Endothelial cell of umbilical vein (primary cell): ENCODE measurements around the gene SLC9B2. TPM values are rescaled to one million over a fixed set of nuclear protein-coding genes. Genes with fewer than 3 reads are reported as not detected.

Experiments used
- BruUV-seq: library from RNA; stranded (reverse); fragments of 400-500 nt; replicated peaks from 2 replicates; lab custom pipeline; 2021; lab: Mats Ljungman, UMichigan
- CTCF ChIA-PET: fragments of 300-600, 350-600 bp; sonication (Branson Sonifier 250); formaldehyde crosslinking; loops from one replicate; lab custom pipeline; 2021; ENCODE audit warnings: antibody characterized with exemption, inconsistent platforms; lab: Charles Lee
- POLR2A ChIA-PET: fragments of 300-600, 350-600 bp; sonication (Branson Sonifier 250); formaldehyde crosslinking; loops from one replicate; lab custom pipeline; 2021; ENCODE audit warnings: antibody characterized with exemption, inconsistent platforms; lab: Charles Lee
- DNase-seq: peaks from one replicate; pipeline ENCODE4 v3.0.0-alpha.2; 2011; ENCODE audit warnings: low read depth, low spot score
- FAIRE-seq: peaks from 2 replicates; lab custom pipeline; 2011; peaks lifted over from hg19 to GRCh38; lab: Jason Lieb, UNC
- H2AFZ ChIP-seq: 2 replicates; pipeline ENCODE4 v1.6.0; 2012; ENCODE audit warnings: low read depth, low read length, control low read depth, inconsistent platforms
- H3K27ac ChIP-seq: 2 replicates; pipeline ENCODE4 v1.5.1; 2011; ENCODE audit warnings: low read depth, mild to moderate bottlenecking, control low read depth, low read length, moderate library complexity; ENCODE audit not compliant: insufficient read depth
- H3K27me3 ChIP-seq, 2 experiments: 2 replicates each; pipeline versions ENCODE4 v1.6.0 to v1.6.1; 2011; ENCODE audit warnings: low read length in 2 of 2, mixed read lengths in 1 of 2; ENCODE audit not compliant: control insufficient read depth in 2 of 2, insufficient read depth in 2 of 2
- H3K36me3 ChIP-seq, 2 experiments: 2 replicates in 1 of 2; 3 replicates in 1 of 2; pipeline ENCODE4 v1.5.1; 2011; ENCODE audit warnings: low read length in 2 of 2, mild to moderate bottlenecking in 1 of 2, moderate library complexity in 1 of 2; ENCODE audit not compliant: control insufficient read depth in 2 of 2, insufficient read depth in 2 of 2; ENCODE audit errors: extremely low read depth in 1 of 2
- H3K4me1 ChIP-seq: 3 replicates; pipeline ENCODE4 v1.5.1; 2011; ENCODE audit warnings: mild to moderate bottlenecking, low read length; ENCODE audit not compliant: control insufficient read depth, insufficient read depth; ENCODE audit errors: extremely low read depth
- H3K4me2 ChIP-seq: 2 replicates; pipeline ENCODE4 v1.6.1; 2011; ENCODE audit warnings: low read length, control low read depth, mixed read lengths; ENCODE audit not compliant: insufficient read depth
- H3K4me3 ChIP-seq, 3 experiments: fragments of 200-600 bp in 1 of 3; sonication (generic), shearing (Covaris generic) in 1 of 3; replicated peaks in 1 of 3; 2 replicates each; pipeline ENCODE4 v1.5.1; 2011 to 2016; ENCODE audit warnings: control low read depth in 3 of 3, low read length in 3 of 3, mild to moderate bottlenecking in 2 of 3, inconsistent platforms in 1 of 3, low read depth in 1 of 3, moderate library complexity in 1 of 3; ENCODE audit not compliant: insufficient read depth in 1 of 3
- H3K79me2 ChIP-seq: 2 replicates; pipeline ENCODE4 v1.6.0; 2012; ENCODE audit warnings: low read length, inconsistent platforms; ENCODE audit not compliant: control insufficient read depth, insufficient read depth
- H3K9ac ChIP-seq: replicated peaks from 2 replicates; pipeline ENCODE3; 2011; ENCODE audit warnings: low read length, control low read depth; ENCODE audit not compliant: insufficient read depth; ENCODE audit errors: extremely low read depth
- H3K9me1 ChIP-seq: replicated peaks from 3 replicates; pipeline ENCODE4 v1.6.0; 2011; ENCODE audit warnings: mild to moderate bottlenecking, low read length; ENCODE audit not compliant: control insufficient read depth, insufficient read depth; ENCODE audit errors: extremely low read depth
- H3K9me3 ChIP-seq: replicated peaks from 2 replicates; pipeline ENCODE4 v1.5.1; 2012; ENCODE audit warnings: low read length, inconsistent platforms; ENCODE audit not compliant: control insufficient read depth, insufficient read depth
- H4K20me1 ChIP-seq: replicated peaks from 2 replicates; pipeline ENCODE3; 2011; ENCODE audit warnings: mild to moderate bottlenecking, low read length; ENCODE audit not compliant: control insufficient read depth, insufficient read depth; ENCODE audit errors: extremely low read depth
- CTCF ChIP-seq, 2 donors: IDR thresholded peaks; 1 replicate in 1 of 2; 2 replicates in 1 of 2; pipeline ENCODE4 v1.5.1; 2011; ENCODE audit warnings: low read length in 2 of 2, mild to moderate bottlenecking in 2 of 2, moderate library complexity in 2 of 2, control low read depth in 1 of 2, inconsistent platforms in 1 of 2, low read depth in 1 of 2; ENCODE audit not compliant: insufficient read depth in 1 of 2; ENCODE audit errors: extremely low read depth in 1 of 2
- FOS ChIP-seq: IDR thresholded peaks from 2 replicates; pipeline ENCODE4 v1.6.1; 2011; ENCODE audit warnings: mild to moderate bottlenecking, low read length, moderate library complexity, borderline replicate concordance; ENCODE audit not compliant: insufficient read depth
- GATA2 ChIP-seq: IDR thresholded peaks from 2 replicates; pipeline ENCODE4 v1.7.0; 2011; ENCODE audit warnings: low read depth, mild to moderate bottlenecking, moderate library complexity, mixed read lengths, low read length; ENCODE audit not compliant: insufficient read length, insufficient read depth
- JUN ChIP-seq: IDR thresholded peaks from 2 replicates; pipeline ENCODE4 v1.6.1; 2011; ENCODE audit warnings: borderline replicate concordance, low read depth; ENCODE audit not compliant: insufficient read length, insufficient read depth
- MYC ChIP-seq: IDR thresholded peaks from one replicate; pipeline ENCODE4 v1.6.1; 2011; ENCODE audit warnings: mild to moderate bottlenecking, low read depth, low read length
- POLR2A ChIP-seq: IDR thresholded peaks from 2 replicates; pipeline ENCODE4 v1.6.1; 2012; ENCODE audit warnings: low read depth, mild to moderate bottlenecking, control low read depth, low read length
- POLR2AphosphoS5 ChIP-seq: IDR thresholded peaks from 2 replicates; pipeline ENCODE4 v1.6.1; 2012; ENCODE audit warnings: low read depth, mild to moderate bottlenecking, control low read depth, low read length, moderate library complexity; ENCODE audit not compliant: insufficient read depth
- dilution Hi-C: fragments of 300-500 bp; cut with MboI; formaldehyde crosslinking; loops from one replicate; pipeline ENCODE4 v1.15.0; 2019; ENCODE audit warnings: low sequenced_read_pairs; ENCODE audit not compliant: extremely low pct_ligation_motif_present
- intact Hi-C: fragments of 100-400 bp; cut with micrococcal nuclease; formaldehyde crosslinking; loops from one replicate; pipeline ENCODE4 v1.10.0; 2022
- polyA plus RNA-seq, 4 experiments: library from polyadenylated mRNA; depleted of rRNA in 3 of 4; stranded (reverse) in 3 of 4; unstranded in 1 of 4; fragments of >200 nt; gene quantifications; 2 replicates each; pipeline versions ENCODE4 v1.2.1 to v1.2.3, GENCODE V29; 2011 to 2012; ENCODE audit warnings: missing spikeins in 1 of 4
- total RNA-seq: library from RNA; stranded (reverse); gene quantifications from 2 replicates; pipeline ENCODE4 v1.2.3, GENCODE V29; 2021

Gene SLC9B2
- total and polyA plus RNA-seq, 2 donors (not counting 3 experiments of a cell fraction or from before 2014, with no cell fraction given): 9.6 to 23.5 TPM

DNA sequence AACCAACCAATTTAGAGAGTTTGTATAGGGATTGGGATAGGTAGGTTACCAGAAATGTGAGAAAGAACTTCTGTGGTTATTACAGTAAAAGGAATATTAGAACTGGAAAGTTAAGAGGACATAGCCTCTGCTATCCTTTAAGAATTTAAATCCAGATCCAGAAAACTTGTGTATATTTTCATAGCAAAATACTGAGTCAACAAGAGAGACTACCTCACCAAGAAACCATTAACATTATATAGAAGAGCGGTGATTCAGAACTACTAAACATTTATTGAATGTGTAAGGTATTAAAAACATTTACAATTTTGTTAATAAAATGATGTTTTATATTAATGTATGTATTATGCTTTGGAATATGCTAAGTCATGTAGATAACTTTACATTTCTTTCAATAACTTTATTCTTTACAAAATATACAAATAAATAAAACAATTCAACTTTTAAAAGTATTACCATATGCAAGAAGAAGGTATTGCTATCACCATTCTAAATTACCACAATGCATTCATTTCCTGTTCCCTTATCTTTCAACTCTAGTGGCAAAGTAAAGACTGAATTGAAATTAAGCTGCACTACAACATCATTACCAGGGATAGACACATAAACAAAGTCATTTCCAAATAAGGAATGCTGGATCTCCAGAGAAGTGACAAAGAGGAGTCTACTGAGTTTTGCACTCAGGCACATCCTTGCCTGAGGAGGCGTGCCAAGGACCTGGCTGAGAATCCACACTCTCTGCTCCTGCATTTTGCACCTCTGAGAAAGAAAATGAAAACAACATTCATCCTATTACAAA lies 29.2 kb upstream of the SLC9B2 start:
- no peaks in the 10 kb centered on the region for H3K79me2 ChIP-seq
- H3K4me1 ChIP-seq: no peaks in the 10 kb centered on the region
- no peak overlapping the region for H2AFZ ChIP-seq
- H3K4me3 ChIP-seq: no peak overlapping the region
- no peak for DNase-seq
- TF ChIP-seq POLR2A (no peak), GATA2 (no peak), FOS (no peak), JUN (no peak), POLR2AphosphoS5 (no peak), CTCF (IDR thresholded peaks at IDR 0.05; ENCODE audit: extremely low read depth in 1 of 2, insufficient read depth in 1 of 2, low read depth in 1 of 2, low read length in 2 of 2) (no peak), MYC (no peak)
- ChIA-PET POLR2A (no interaction called here), CTCF (no interaction called here)
- BruUV-seq: no TSS peak
- H3K4me2 ChIP-seq: no peak overlapping the region
- no peaks in the 10 kb centered on the region for H3K9me1 ChIP-seq
- intact Hi-C loops: no loop called here
- dilution Hi-C loops: no loop called here
- no peak overlapping the region for H3K9ac ChIP-seq
- H3K9me3 ChIP-seq: no peaks in the 10 kb centered on the region
- FAIRE-seq: peak; percentile 31
- H3K27ac ChIP-seq: no peak overlapping the region
- H3K36me3 ChIP-seq: peaks cover 3 to 5% of the 10 kb centered on the region in 2 experiments
- H4K20me1 ChIP-seq: no peaks in the 10 kb centered on the region
- no peaks in the 10 kb centered on the region for H3K27me3 ChIP-seq
